ENCODE data around the gene CASKIN2. TPM values are rescaled to one million over a fixed set of nuclear protein-coding genes. Genes with fewer than 3 reads are reported as not detected.
A peak's percentile ranks its signal among the peaks of the same experiment; 100 is the strongest.

Gene CASKIN2
- total and polyA plus RNA-seq, 2 of the 4 experiments (the other 2 are of a cell fraction) = 2.9 to 6.9 TPM

DNA sequence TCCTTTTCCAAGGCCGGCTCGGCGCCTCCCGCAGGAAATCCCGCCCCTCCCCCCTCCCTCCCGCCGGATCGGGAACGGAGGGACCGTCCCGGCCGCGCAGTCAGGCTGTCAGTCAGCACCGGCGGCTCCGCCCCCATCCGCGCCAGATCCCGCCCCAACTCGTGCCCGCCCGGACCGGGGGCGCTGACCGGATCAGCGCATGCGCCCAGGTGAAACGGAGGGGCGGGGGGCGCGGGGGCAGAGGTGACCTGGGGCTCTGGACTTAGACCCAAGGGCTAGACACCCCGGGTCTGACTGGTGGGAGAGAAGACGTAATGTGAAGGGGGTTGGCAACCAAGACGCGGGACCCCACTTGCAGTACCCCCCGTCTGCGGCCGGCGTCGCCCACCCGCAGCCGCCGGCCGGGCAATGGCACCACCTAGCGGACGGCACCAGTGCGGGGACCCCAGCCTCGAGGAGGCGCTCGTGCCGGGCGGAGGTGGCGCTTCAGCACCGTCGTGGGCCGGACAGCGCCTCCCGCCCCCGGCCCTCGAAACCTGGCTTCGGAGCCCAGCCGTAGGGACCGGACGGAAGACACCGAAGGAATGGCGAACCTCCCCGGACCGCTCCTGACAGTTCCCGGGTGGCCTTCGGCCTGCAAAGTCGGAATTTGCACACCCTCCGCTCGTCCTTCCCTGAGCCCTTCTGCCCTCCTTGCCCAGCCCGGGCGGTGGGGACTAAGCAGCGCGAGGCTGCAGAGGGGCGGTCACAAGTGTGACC is at the start of gene CASKIN2 (continued):
- TF ChIP-seq POLR2A (IDR thresholded peaks at IDR 0.05; ENCODE audit: low read depth, low read length) (no peak), FOS (IDR thresholded peaks at IDR 0.05; ENCODE audit: low read depth, low read length) (no peak), ELK1 (IDR thresholded peaks at IDR 0.05; ENCODE audit: borderline replicate concordance, low read depth, low read length) (no peak), NFE2L2 (IDR thresholded peaks at IDR 0.05; ENCODE audit: low read depth, low read length) (no peak), BHLHE40 (IDR thresholded peaks at IDR 0.05; ENCODE audit: low read depth, low read length) (peak; percentile 84), RFX5 (IDR thresholded peaks at IDR 0.05; ENCODE audit: low read depth, low read length) (no peak), CEBPB (IDR thresholded peaks at IDR 0.05; ENCODE audit: low read depth, low read length) (no peak)

Data from IMR-90 (cell line).